Neural cell (in vitro differentiated cells): ENCODE data around the gene CUBN. TPM values are rescaled to one million over a fixed set of nuclear protein-coding genes. Genes with fewer than 3 reads are reported as not detected.

Experiments
- H2AFZ ChIP-seq: fragments of 200-600, 300-800 bp; sonication (generic), shearing (Covaris generic); 2 replicates; pipeline ENCODE4 v1.6.0; 2014; ENCODE audit warnings: low read depth, mild to moderate bottlenecking, antibody characterized with exemption, low read length, moderate library complexity
- H3F3A ChIP-seq: fragments of 200-600 bp; shearing (Covaris generic); 2 replicates; pipeline ENCODE4 v1.6.1; 2016; ENCODE audit warnings: mild to moderate bottlenecking, moderate library complexity, mixed read lengths, antibody characterized with exemption, low read length; ENCODE audit not compliant: insufficient read depth, poor library complexity, severe bottlenecking
- H3K27ac ChIP-seq: fragments of 200-600, 300-800 bp; sonication (generic), shearing (Covaris generic); 2 replicates; pipeline ENCODE4 v1.5.1; 2014; ENCODE audit warnings: mild to moderate bottlenecking, low read length, moderate library complexity
- H3K27me3 ChIP-seq: fragments of 300-800, 200-600 bp; sonication (generic), shearing (Covaris generic); 2 replicates; pipeline ENCODE4 v1.6.0; 2014; ENCODE audit warnings: mild to moderate bottlenecking, low read depth, low read length, moderate library complexity; ENCODE audit not compliant: insufficient read depth
- H3K36me3 ChIP-seq: fragments of 300-800, 200-600 bp; sonication (generic), shearing (Covaris generic); 2 replicates; pipeline ENCODE4 v1.5.1; 2014; ENCODE audit warnings: mild to moderate bottlenecking, antibody characterized with exemption, low read length, moderate library complexity; ENCODE audit not compliant: insufficient read depth
- H3K4me2 ChIP-seq: fragments of 300-800, 200-600 bp; sonication (generic), shearing (Covaris generic); 2 replicates; pipeline ENCODE4 v1.6.0; 2014; ENCODE audit warnings: mild to moderate bottlenecking, low read length
- H3K4me3 ChIP-seq: fragments of 300-800, 200-600 bp; sonication (generic), shearing (Covaris generic); 2 replicates; pipeline ENCODE4 v1.5.1; 2014; ENCODE audit warnings: mild to moderate bottlenecking, low read length, moderate library complexity
- H3K79me2 ChIP-seq: fragments of 200-600 bp; shearing (Covaris generic); replicated peaks from 2 replicates; pipeline ENCODE4 v1.6.0; 2014; ENCODE audit warnings: mild to moderate bottlenecking, low read length, moderate library complexity; ENCODE audit not compliant: insufficient read depth
- H3K9ac ChIP-seq: fragments of 300-800, 200-600 bp; sonication (generic), shearing (Covaris generic); 2 replicates; pipeline ENCODE4 v1.6.1; 2016; ENCODE audit warnings: mild to moderate bottlenecking, low read length, mixed read lengths
- H3K9me2 ChIP-seq: fragments of 200-600 bp; shearing (Covaris generic); 2 replicates; pipeline ENCODE4 v1.6.1; 2016; ENCODE audit warnings: mild to moderate bottlenecking, low read length, mixed read lengths; ENCODE audit not compliant: insufficient read depth
- H3K9me3 ChIP-seq: fragments of 200-600, 300-800 bp; sonication (generic), shearing (Covaris generic); 2 replicates; pipeline ENCODE4 v1.6.1; 2016; ENCODE audit warnings: mild to moderate bottlenecking, mixed run types, low read length, moderate library complexity, mixed read lengths
- H4K20me1 ChIP-seq: fragments of 200-600 bp; shearing (Covaris generic); 2 replicates; pipeline ENCODE4 v1.6.1; 2016; ENCODE audit warnings: mild to moderate bottlenecking, mixed run types; ENCODE audit not compliant: insufficient read depth
- CTCF ChIP-seq: fragments of 450-650 bp; IDR thresholded peaks from 2 replicates; pipeline ENCODE4 v1.5.1; 2014; ENCODE audit warnings: antibody characterized with exemption, mild to moderate bottlenecking, moderate library complexity; ENCODE audit not compliant: poor library complexity, severe bottlenecking
- EP300 ChIP-seq: fragments of 450-650 bp; conservative IDR thresholded peaks from 2 replicates; pipeline ENCODE4 v1.6.1; 2014; ENCODE audit warnings: antibody characterized with exemption, mild to moderate bottlenecking, moderate library complexity; ENCODE audit not compliant: poor library complexity, severe bottlenecking
- EZH2 ChIP-seq: fragments of 200-600, 300-800 bp; shearing (Covaris generic), sonication (generic); IDR thresholded peaks from 2 replicates; pipeline ENCODE4 v1.6.1; 2014; ENCODE audit warnings: antibody characterized with exemption, low read length, borderline replicate concordance, mild to moderate bottlenecking; ENCODE audit not compliant: insufficient read depth, poor library complexity, severe bottlenecking
- MXI1 ChIP-seq: fragments of 450-650 bp; conservative IDR thresholded peaks from 2 replicates; pipeline ENCODE4 v1.6.1; 2014; ENCODE audit warnings: antibody characterized with exemption, mild to moderate bottlenecking; ENCODE audit not compliant: poor library complexity, severe bottlenecking
- POLR2AphosphoS5 ChIP-seq: IDR thresholded peaks from 2 replicates; pipeline ENCODE4 v1.6.1; 2012
- RAD21 ChIP-seq: fragments of 450-650 bp; conservative IDR thresholded peaks from 2 replicates; pipeline ENCODE4 v1.6.1; 2014; ENCODE audit warnings: antibody characterized with exemption, mild to moderate bottlenecking, moderate library complexity
- REST ChIP-seq: IDR thresholded peaks from 2 replicates; pipeline ENCODE4 v1.6.1; 2012; ENCODE audit warnings: borderline replicate concordance
- SMC3 ChIP-seq: fragments of 450-650 bp; conservative IDR thresholded peaks from 2 replicates; pipeline ENCODE4 v1.6.1; 2014; ENCODE audit warnings: antibody characterized with exemption, mild to moderate bottlenecking, moderate library complexity; ENCODE audit not compliant: poor library complexity
- TAF1 ChIP-seq: IDR thresholded peaks from 2 replicates; pipeline ENCODE4 v1.6.1; 2012; ENCODE audit warnings: low read depth
- polyA plus RNA-seq: library from polyadenylated mRNA; depleted of rRNA; stranded (reverse); fragments of >200 nt; gene quantifications from 2 replicates; pipeline ENCODE4 v1.2.3, GENCODE V29; 2014

Gene CUBN
- polyA plus RNA-seq, 1 donor from 2014 or later = 7.1 TPM

- Histone ChIP-seq H3K36me3 (no peaks in the 10 kb centered on the region), H3K27ac (no peak overlapping the region), H4K20me1 (no peaks in the 10 kb centered on the region), H3F3A (no peaks in the 10 kb centered on the region), H3K79me2 (no peaks in the 10 kb centered on the region), H3K9ac (no peak overlapping the region), H3K9me3 (no peaks in the 10 kb centered on the region), H3K4me3 (no peak overlapping the region), H3K27me3 (no peaks in the 10 kb centered on the region), H2AFZ (no peak overlapping the region), H3K4me2 (no peak overlapping the region), H3K9me2 (no peaks in the 10 kb centered on the region)
- no peak for TF ChIP-seq EP300
- no peak for TF ChIP-seq POLR2AphosphoS5
- TF ChIP-seq MXI1 = no peak
- no peak for TF ChIP-seq SMC3
- no peak for TF ChIP-seq CTCF
- no peak for TF ChIP-seq RAD21
- no peak for TF ChIP-seq TAF1
- TF ChIP-seq EZH2 = no peak
- no peak for TF ChIP-seq REST
Measured at GRCh38 chr10:16995867-16996529, 133.6 kb downstream of the CUBN start.

GRCh38 chr10:16993186-16993585 lies 136.4 kb downstream of the CUBN start:
- Histone ChIP-seq H3K27ac (no peak overlapping the region), H3K9ac (no peak overlapping the region), H3K27me3 (no peaks in the 10 kb centered on the region), H3K79me2 (no peaks in the 10 kb centered on the region), H3K9me2 (no peaks in the 10 kb centered on the region), H3F3A (no peaks in the 10 kb centered on the region), H3K9me3 (no peaks in the 10 kb centered on the region), H3K4me3 (no peak overlapping the region), H2AFZ (no peak overlapping the region), H3K4me2 (no peak overlapping the region), H3K36me3 (no peaks in the 10 kb centered on the region), H4K20me1 (no peaks in the 10 kb centered on the region)
- no peak for TF ChIP-seq TAF1
- no peak for TF ChIP-seq RAD21
- no peak for TF ChIP-seq EP300
- no peak for TF ChIP-seq REST
- TF ChIP-seq POLR2AphosphoS5 = no peak
- no peak for TF ChIP-seq MXI1
- TF ChIP-seq CTCF = no peak
- TF ChIP-seq SMC3 = no peak
